GM19468 (cell line): ENCODE results near the gene EID3.

Experiments used
- ATAC-seq: cut with Tn5 transposase; IDR thresholded peaks from one replicate; pipeline ENCODE4 v1.9.1; 2021; ENCODE audit warnings: mild to moderate bottlenecking, moderate library complexity, moderate number of reproducible peaks; ENCODE audit not compliant: unreplicated experiment; ENCODE audit errors: extremely low read depth

EID3 gene

GRCh38 chr12:104333692-104334255, 30.2 kb downstream of the EID3 start:
- no peak for ATAC-seq

GRCh38 chr12:104334581-104334980, 31.0 kb downstream of the EID3 start:
- no peak for ATAC-seq

- no peak for ATAC-seq
Observed at GRCh38 chr12:104336115-104336514, 32.6 kb downstream of the EID3 start.

- ATAC-seq, result no peak
Observed at GRCh38 chr12:104337030-104337558, 33.6 kb downstream of the EID3 start.

GRCh38 chr12:104339663-104340062, 36.1 kb downstream of the EID3 start:
- no peak for ATAC-seq

- ATAC-seq, result no peak
Observed at GRCh38 chr12:104340177-104340576, 36.6 kb downstream of the EID3 start.

- ATAC-seq, result no peak
Observed at GRCh38 chr12:104340925-104341611, 37.5 kb downstream of the EID3 start.

GRCh38 chr12:104342147-104342546, 38.6 kb downstream of the EID3 start:
- no peak for ATAC-seq

- no peak for ATAC-seq
Observed at GRCh38 chr12:104342635-104343249, 39.2 kb downstream of the EID3 start.

- no peak for ATAC-seq
Observed at GRCh38 chr12:104344682-104345081, 41.1 kb downstream of the EID3 start.

- no peak for ATAC-seq
Observed at GRCh38 chr12:104345234-104346066, 41.9 kb downstream of the EID3 start.

GRCh38 chr12:104347374-104348075, 44.0 kb downstream of the EID3 start:
- no peak for ATAC-seq

GRCh38 chr12:104348283-104348993, 44.9 kb downstream of the EID3 start:
- no peak for ATAC-seq

- no peak for ATAC-seq
Observed at GRCh38 chr12:104348994-104349494, 45.5 kb downstream of the EID3 start.

GRCh38 chr12:104350211-104351056, 46.9 kb downstream of the EID3 start:
- no peak for ATAC-seq

- ATAC-seq, result no peak
Observed at GRCh38 chr12:104351057-104351983, 47.8 kb downstream of the EID3 start.

GRCh38 chr12:104352106-104352713, 48.7 kb downstream of the EID3 start:
- no peak for ATAC-seq
